ENCODE results near the gene MSI2.

The MSI2 gene

GRCh38 chr17:57675427-57676387 is 419.4 kb downstream of the MSI2 start:
- Histone ChIP-seq H3K9me3 (ENCODE audit: control insufficient read depth, low read length) (no peaks in the 10 kb centered on the region), H3K4me1 (ENCODE audit: control insufficient read depth, insufficient read depth, low read length) (peaks cover 6% of the 10 kb centered on the region), H3K36me3 (ENCODE audit: control insufficient read depth, insufficient read depth, low read length) (no peaks in the 10 kb centered on the region), H3K9ac (ENCODE audit: low read length) (no peak overlapping the region), H3K27me3 (ENCODE audit: control insufficient read depth, insufficient read depth, low read length) (no peaks in the 10 kb centered on the region), H3K4me3 (ENCODE audit: low read length) (no peak overlapping the region)

- Histone ChIP-seq H3K4me3 (ENCODE audit: low read length) (no peak overlapping the region), H3K27me3 (ENCODE audit: control insufficient read depth, insufficient read depth, low read length) (no peaks in the 10 kb centered on the region), H3K9me3 (ENCODE audit: control insufficient read depth, low read length) (no peaks in the 10 kb centered on the region), H3K4me1 (ENCODE audit: control insufficient read depth, insufficient read depth, low read length) (peaks cover 6% of the 10 kb centered on the region), H3K36me3 (ENCODE audit: control insufficient read depth, insufficient read depth, low read length) (no peaks in the 10 kb centered on the region), H3K9ac (ENCODE audit: low read length) (no peak overlapping the region)
These were observed 420.2 kb downstream of the MSI2 start for GRCh38 chr17:57676543-57676942.

DNA sequence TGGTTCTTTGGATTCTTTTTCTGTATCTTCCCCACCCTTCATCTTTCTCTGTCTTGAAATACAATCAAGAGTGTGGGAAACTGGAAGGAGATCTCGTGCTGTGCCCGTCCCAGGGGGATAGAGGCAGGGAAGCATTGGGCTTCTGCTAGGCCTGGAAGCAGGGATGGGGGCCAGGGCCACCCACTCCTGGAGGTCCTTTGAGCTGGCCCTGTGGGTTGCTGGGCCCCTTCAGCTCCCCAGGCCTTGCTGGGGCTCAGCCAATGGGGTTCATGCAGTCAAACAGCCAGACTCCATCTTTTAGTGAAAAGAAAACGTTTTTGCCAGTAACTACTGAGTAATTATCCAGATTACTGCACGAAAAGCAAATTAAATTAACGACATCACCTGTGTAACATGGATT is 421.0 kb downstream of the MSI2 start:
- Histone ChIP-seq H3K9me3 (ENCODE audit: control insufficient read depth, low read length) (no peaks in the 10 kb centered on the region), H3K36me3 (ENCODE audit: control insufficient read depth, insufficient read depth, low read length) (no peaks in the 10 kb centered on the region), H3K4me3 (ENCODE audit: low read length) (no peak overlapping the region), H3K4me1 (ENCODE audit: control insufficient read depth, insufficient read depth, low read length) (no peaks in the 10 kb centered on the region), H3K27me3 (ENCODE audit: control insufficient read depth, insufficient read depth, low read length) (no peaks in the 10 kb centered on the region), H3K9ac (ENCODE audit: low read length) (no peak overlapping the region)

- H3K4me1 ChIP-seq (ENCODE audit: control insufficient read depth, insufficient read depth, low read length), result no peaks in the 10 kb centered on the region
- H3K27me3 ChIP-seq (ENCODE audit: control insufficient read depth, insufficient read depth, low read length), result no peaks in the 10 kb centered on the region
- H3K4me3 ChIP-seq (ENCODE audit: low read length), result no peak overlapping the region
- no peak overlapping the region for H3K9ac ChIP-seq (ENCODE audit: low read length)
- H3K36me3 ChIP-seq (ENCODE audit: control insufficient read depth, insufficient read depth, low read length), result no peaks in the 10 kb centered on the region
- no peaks in the 10 kb centered on the region for H3K9me3 ChIP-seq (ENCODE audit: control insufficient read depth, low read length)
These were observed 421.5 kb downstream of the MSI2 start for GRCh38 chr17:57677858-57678257.

- Histone ChIP-seq H3K27me3 (ENCODE audit: control insufficient read depth, insufficient read depth, low read length) (no peaks in the 10 kb centered on the region), H3K9ac (ENCODE audit: low read length) (no peak overlapping the region), H3K9me3 (ENCODE audit: control insufficient read depth, low read length) (no peaks in the 10 kb centered on the region), H3K4me1 (ENCODE audit: control insufficient read depth, insufficient read depth, low read length) (no peaks in the 10 kb centered on the region), H3K4me3 (ENCODE audit: low read length) (no peak overlapping the region), H3K36me3 (ENCODE audit: control insufficient read depth, insufficient read depth, low read length) (no peaks in the 10 kb centered on the region)
These were observed 422.1 kb downstream of the MSI2 start for GRCh38 chr17:57678393-57678792.

GRCh38 chr17:57679356-57679755 is 423.0 kb downstream of the MSI2 start:
- no peaks in the 10 kb centered on the region for H3K36me3 ChIP-seq (ENCODE audit: control insufficient read depth, insufficient read depth, low read length)
- no peak overlapping the region for H3K9ac ChIP-seq (ENCODE audit: low read length)
- H3K27me3 ChIP-seq (ENCODE audit: control insufficient read depth, insufficient read depth, low read length), result no peaks in the 10 kb centered on the region
- H3K4me3 ChIP-seq (ENCODE audit: low read length), result no peak overlapping the region
- no peaks in the 10 kb centered on the region for H3K9me3 ChIP-seq (ENCODE audit: control insufficient read depth, low read length)
- no peaks in the 10 kb centered on the region for H3K4me1 ChIP-seq (ENCODE audit: control insufficient read depth, insufficient read depth, low read length)

DNA sequence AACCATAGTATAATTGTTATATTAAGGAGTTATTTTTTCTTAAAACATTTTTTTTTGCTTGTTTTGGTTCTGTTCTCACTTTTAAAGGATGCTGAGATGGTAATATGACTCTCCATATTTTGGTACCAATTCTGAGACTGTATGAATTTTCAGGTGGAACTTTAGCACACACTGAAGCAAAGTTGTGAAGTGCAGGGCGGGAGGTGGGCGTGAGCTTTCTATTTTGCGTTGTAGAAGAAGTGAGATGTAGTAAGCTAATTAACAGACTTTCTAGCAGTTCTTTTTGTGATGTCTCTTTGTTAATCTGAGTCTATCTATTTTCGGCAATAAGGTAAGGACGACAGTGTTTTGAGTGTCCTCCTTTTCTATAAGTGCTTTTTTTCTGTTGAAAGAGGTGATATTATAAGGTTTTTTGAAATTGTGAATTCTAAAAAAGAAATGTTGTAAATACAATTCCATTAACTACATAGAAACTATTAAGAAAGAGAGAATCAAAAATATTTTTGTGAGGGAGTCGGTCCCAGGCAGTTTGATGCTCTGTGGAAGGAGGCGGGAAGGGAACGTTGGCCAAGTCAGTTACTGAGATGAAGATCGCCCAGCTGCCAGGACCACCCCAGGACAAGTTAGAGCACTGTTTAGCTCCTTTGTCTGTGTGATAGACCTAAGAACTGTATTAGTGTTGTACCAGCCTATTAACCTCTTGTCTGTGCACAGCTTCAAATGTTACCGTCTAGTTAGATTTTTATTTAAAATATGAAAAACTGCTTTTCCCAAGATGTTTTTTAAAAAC is 423.8 kb downstream of the MSI2 start:
- Histone ChIP-seq H3K9me3 (ENCODE audit: control insufficient read depth, low read length) (no peaks in the 10 kb centered on the region), H3K36me3 (ENCODE audit: control insufficient read depth, insufficient read depth, low read length) (no peaks in the 10 kb centered on the region), H3K4me1 (ENCODE audit: control insufficient read depth, insufficient read depth, low read length) (no peaks in the 10 kb centered on the region), H3K9ac (ENCODE audit: low read length) (no peak overlapping the region), H3K27me3 (ENCODE audit: control insufficient read depth, insufficient read depth, low read length) (no peaks in the 10 kb centered on the region), H3K4me3 (ENCODE audit: low read length) (no peak overlapping the region)

DNA sequence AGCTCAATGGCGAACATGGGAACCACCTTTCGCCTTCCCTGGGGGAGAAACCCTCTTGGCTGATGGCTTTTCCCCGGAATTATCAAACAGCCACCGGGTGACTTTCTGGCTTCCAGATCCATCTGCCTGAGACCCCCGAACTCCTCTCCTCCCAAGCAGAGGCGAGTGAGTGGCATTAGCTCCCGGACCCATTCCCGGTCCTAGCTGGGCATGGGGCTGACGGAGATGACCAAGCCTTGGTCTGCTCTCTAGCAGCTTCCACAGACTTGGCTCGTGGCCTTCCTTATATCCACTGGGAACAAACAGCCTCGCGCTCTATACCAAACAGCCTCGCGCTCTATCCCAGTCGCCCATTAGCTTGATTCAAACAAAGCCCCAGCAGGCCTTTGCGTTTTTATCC is 426.4 kb downstream of the MSI2 start:
- H3K9ac ChIP-seq (ENCODE audit: low read length), result no peak overlapping the region
- no peaks in the 10 kb centered on the region for H3K4me1 ChIP-seq (ENCODE audit: control insufficient read depth, insufficient read depth, low read length)
- no peaks in the 10 kb centered on the region for H3K36me3 ChIP-seq (ENCODE audit: control insufficient read depth, insufficient read depth, low read length)
- no peaks in the 10 kb centered on the region for H3K9me3 ChIP-seq (ENCODE audit: control insufficient read depth, low read length)
- no peaks in the 10 kb centered on the region for H3K27me3 ChIP-seq (ENCODE audit: control insufficient read depth, insufficient read depth, low read length)
- no peak overlapping the region for H3K4me3 ChIP-seq (ENCODE audit: low read length)

DNA sequence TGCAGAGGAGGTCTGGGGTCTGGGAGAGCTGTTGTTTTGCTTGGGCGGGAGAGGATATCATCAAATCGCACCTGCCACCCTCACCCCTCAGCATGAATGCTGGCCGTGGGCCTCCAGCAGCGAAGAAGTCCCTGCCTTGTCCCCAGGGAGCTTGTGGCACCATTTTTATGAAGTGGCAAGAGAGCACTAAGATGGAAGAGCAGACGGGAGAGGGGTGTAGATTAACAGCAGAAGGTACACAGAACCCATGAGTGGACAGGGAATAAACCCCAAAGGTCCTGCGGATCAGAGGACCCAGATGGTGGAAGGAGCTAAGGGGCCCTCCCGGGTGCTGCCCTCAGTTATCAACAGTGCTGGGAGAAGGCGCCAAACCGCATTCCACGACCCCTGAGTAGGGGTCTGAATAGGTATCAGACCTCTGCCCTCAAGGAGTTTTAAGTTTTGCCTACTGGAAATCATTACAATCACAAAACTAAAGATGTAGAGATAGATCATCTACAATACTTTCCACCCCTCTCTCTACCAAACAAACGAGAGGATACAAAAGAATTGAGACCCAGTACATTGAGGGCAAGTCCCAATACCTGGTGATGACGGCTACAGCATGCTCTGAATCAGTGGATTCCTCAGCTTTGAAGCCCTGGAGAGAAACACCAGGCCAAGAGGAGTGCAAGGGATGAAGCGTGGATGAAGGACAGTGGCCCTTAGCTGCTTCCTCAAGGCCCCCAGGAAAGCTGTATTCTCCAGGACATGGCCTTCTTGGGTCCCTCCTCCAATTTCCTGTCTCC is 428.6 kb downstream of the MSI2 start:
- H3K9me3 ChIP-seq (ENCODE audit: control insufficient read depth, low read length), result no peaks in the 10 kb centered on the region
- no peaks in the 10 kb centered on the region for H3K4me1 ChIP-seq (ENCODE audit: control insufficient read depth, insufficient read depth, low read length)
- no peaks in the 10 kb centered on the region for H3K36me3 ChIP-seq (ENCODE audit: control insufficient read depth, insufficient read depth, low read length)
- H3K4me3 ChIP-seq (ENCODE audit: low read length), result no peak overlapping the region
- no peaks in the 10 kb centered on the region for H3K27me3 ChIP-seq (ENCODE audit: control insufficient read depth, insufficient read depth, low read length)
- H3K9ac ChIP-seq (ENCODE audit: low read length), result no peak overlapping the region

- Histone ChIP-seq H3K36me3 (ENCODE audit: control insufficient read depth, insufficient read depth, low read length) (no peaks in the 10 kb centered on the region), H3K9me3 (ENCODE audit: control insufficient read depth, low read length) (no peaks in the 10 kb centered on the region), H3K9ac (ENCODE audit: low read length) (no peak overlapping the region), H3K4me1 (ENCODE audit: control insufficient read depth, insufficient read depth, low read length) (no peaks in the 10 kb centered on the region), H3K27me3 (ENCODE audit: control insufficient read depth, insufficient read depth, low read length) (no peaks in the 10 kb centered on the region), H3K4me3 (ENCODE audit: low read length) (no peak overlapping the region)
These were observed 429.3 kb downstream of the MSI2 start for GRCh38 chr17:57685499-57686132.

DNA sequence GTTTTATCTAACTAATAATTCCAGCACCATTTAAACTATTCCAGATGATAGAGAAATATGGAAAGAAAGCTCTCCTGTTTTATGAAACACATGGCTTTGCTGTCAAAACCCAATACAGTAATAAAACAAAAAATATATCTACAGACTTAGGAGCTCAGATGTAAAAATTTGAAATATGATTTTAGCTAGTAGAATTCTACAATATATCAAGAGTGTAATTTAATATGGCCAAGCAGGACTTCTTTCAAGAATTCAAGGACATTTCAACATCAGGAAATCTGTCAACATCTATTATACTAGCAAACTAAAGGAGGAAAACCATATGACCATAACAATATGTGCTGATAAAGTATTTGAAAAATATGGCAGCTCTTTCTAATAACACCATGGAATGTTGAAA is 431.3 kb downstream of the MSI2 start:
- Histone ChIP-seq H3K9ac (ENCODE audit: low read length) (no peak overlapping the region), H3K36me3 (ENCODE audit: control insufficient read depth, insufficient read depth, low read length) (no peaks in the 10 kb centered on the region), H3K9me3 (ENCODE audit: control insufficient read depth, low read length) (no peaks in the 10 kb centered on the region), H3K4me3 (ENCODE audit: low read length) (no peak overlapping the region), H3K27me3 (ENCODE audit: control insufficient read depth, insufficient read depth, low read length) (no peaks in the 10 kb centered on the region), H3K4me1 (ENCODE audit: control insufficient read depth, insufficient read depth, low read length) (no peaks in the 10 kb centered on the region)
